Measurements from ENCODE around the gene DGLUCY. TPM values are rescaled to one million over a fixed set of nuclear protein-coding genes. Genes with fewer than 3 reads are reported as not detected.
"Not testable (repeated sequence)": the region's sequence is repeated elsewhere in the genome, so short reads cannot be mapped to it uniquely, and the experiment has no call there.

The DGLUCY gene
- total RNA-seq, 1 donor from 2014 or later, result 20.1 TPM

- DNase-seq, result no peak
Measured at GRCh38 chr14:91207008-91207407, 93.1 kb downstream of the DGLUCY start.

GRCh38 chr14:91211017-91211416 is 97.1 kb downstream of the DGLUCY start:
- no peak for DNase-seq

- no peak for DNase-seq
Measured at GRCh38 chr14:91214306-91214705, 100.4 kb downstream of the DGLUCY start.

DNA sequence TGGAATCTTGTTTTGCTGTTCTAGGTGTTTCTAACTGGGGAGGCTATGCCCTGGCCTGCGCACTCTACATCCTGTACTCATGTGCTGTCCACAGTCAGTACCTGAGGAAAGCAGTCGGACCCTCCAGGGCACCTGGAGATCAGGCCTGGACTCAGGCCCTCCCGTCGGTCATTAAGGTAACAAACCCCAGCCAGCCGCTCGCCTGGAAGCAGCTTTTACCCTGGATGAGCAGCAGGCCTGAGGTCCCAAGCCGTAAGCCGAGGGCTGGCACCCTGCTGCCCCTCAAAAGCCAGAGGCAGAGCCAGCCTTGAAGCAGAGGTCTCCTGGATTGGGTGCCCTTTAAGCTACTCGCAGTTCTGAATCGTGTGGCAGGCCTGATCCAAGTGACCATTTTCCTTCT is 101.5 kb downstream of the DGLUCY start:
- no peak for DNase-seq

DNA sequence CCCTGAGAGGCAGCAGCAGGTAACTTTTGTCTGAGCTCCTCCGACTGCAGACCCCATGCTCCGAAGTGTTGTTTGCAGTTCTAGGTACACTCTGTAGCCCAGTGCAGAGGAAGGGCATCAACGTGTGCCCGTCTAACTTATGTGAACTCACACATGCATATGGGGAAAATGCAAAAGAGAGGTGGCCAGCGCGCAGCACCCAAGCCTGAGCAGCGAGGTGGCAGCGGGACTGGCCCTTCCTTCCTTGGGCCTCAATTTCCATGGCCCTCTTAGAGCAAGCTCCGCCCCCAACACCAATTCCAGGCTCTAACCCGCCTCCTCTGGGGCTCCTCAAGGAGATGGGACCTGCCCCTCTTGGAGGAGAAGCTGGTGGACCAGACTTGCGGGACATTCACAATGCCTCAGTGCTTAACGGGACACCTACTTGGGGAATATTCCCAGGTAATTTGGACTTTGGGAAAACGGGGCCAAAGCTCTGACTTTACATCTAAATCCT is 102.9 kb downstream of the DGLUCY start:
- DNase-seq, result no peak

DNA sequence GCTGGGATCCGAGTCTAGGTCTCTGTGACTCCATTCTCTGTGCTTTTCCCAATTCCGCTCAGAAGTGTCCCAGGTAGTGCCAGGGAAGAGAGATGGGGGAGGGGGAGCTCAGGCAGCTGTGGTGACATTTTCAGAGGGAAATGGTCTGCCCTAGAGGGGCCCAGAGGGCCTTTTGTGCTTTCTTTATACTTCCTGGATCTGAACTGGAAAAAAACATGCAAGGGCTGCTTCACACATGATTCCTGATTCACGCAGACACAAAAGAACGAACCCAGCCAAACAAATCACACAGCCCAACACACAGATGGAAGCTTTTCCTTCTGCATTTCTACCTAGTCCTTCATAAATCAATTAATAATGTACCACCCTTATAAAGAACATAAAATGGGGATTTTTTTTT is 104.1 kb downstream of the DGLUCY start:
- DNase-seq, result no peak

GRCh38 chr14:91219517-91220389 is 105.9 kb downstream of the DGLUCY start:
- no peak for DNase-seq

GRCh38 chr14:91220581-91221000 is 106.7 kb downstream of the DGLUCY start:
- no peak for DNase-seq

DNA sequence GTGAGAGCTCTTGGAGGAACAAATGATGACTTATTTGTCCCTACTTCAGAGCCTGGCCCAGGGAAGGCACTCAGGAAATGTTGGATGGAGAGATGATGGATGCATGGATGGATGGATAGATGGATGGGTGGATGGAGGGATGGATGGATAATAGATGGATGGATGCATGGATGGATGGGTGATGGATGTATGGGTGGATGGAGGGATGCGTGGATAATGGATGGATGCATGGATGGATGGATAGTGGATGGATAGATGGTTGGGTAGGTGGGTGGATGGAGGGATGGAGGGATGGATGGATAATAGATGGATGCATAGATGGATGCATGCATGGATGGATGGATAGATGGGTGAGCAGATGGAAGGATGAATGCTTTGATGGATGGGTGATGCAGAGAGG is 107.4 kb downstream of the DGLUCY start:
- DNase-seq, result no peak

- no peak for DNase-seq
Measured at GRCh38 chr14:91223028-91223783, 109.3 kb downstream of the DGLUCY start.

- no peak for DNase-seq
Measured at GRCh38 chr14:91225025-91225424, 111.2 kb downstream of the DGLUCY start.

GRCh38 chr14:91226360-91226759 is 112.5 kb downstream of the DGLUCY start:
- not testable (repeated sequence) for DNase-seq

- DNase-seq, result no peak
Measured at GRCh38 chr14:91227183-91227628, 113.3 kb downstream of the DGLUCY start.

DNA sequence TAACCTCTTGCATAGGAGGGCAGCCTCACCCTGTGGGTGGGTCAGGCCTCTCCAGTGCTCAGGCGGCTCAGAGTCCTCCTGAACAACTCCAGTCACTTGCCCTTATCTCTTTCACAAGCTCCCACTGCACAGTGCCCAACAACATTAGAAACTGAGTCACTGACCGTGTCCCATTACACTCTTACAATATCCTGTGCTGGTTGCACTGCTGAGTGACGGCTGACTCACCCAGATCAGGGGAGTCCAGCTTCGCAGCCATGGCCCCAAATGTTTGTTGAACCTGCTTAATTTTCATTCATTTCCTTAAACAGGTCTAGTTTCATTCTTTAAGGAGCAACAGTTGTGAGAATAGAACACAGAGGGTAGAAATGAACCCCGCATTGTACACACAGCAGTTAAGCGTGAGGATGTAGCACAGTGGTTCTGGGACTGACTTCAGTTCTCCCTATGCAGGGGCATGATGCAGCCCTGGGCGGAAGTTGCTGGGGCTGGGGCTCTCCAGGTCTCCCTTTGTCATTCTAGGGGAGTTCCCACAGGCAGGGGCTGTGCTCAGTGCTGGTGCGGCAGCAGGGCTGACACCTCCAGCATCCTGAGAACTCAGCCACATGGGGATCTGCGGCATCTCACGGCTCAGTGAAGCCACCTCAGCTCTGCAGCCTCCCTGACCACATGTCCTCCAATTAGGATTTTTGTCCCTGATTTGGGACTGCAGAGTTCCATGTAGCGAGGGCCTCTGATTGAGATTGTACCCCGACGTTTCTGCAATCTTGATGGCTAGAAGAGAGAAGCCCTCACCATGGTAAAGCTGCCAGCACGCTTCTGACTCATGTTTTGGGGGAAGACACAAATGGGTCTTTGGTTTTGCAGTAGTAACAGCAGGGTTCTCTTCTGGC is 114.5 kb downstream of the DGLUCY start:
- no peak for DNase-seq

DNA sequence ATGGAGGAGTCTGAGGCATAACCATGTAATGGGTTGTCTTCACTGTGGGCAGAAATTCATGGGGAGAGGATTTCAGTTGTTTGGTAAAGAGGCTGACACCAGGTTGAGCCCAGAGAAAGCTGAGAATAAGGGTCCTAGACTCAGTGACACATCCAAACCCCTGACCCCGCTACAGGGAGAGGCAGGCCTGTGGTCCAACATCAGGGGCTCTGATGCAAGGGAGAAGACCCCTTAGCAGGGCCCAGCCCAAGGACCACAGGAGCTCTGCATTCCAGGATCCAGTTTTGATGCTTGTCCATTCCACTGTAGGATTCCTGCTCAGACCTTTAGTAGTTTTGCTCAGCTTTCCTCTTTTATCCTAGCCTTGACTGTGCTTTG is 115.1 kb downstream of the DGLUCY start:
- no peak for DNase-seq

GRCh38 chr14:91229743-91230200 is 115.9 kb downstream of the DGLUCY start:
- no peak for DNase-seq

DNA sequence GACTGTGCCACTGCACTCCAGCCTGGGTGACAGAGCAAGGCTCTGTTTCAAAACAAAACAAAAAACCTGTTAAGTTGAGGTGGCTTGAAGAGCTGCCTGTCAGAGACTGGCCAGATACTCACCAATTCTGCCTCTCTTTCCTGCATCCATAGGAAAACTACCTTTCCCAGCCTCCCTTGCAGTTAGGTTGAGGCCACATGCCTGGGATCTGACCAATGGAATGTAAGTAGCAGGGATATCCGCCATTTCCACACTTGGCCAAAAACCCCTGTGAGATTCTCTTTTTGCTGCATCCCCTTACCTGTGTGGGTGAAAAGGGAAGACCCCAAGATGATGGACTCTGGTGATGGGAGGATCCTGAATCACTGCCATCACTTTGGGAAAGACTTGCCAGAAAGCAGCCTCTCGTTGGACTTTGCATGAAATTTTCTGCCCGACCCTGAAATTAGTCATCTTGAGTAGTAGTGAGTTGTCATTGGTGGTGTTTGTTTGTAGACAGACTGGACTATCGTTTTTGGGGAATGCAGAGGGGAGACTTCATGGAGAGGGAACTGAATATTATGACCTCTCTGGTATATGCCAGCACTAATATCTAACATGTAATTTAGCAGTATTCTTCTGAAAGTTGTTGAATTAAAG is 116.6 kb downstream of the DGLUCY start:
- no peak for DNase-seq

GRCh38 chr14:91231446-91231845 is 117.6 kb downstream of the DGLUCY start:
- no peak for DNase-seq

- no peak for DNase-seq
Measured at GRCh38 chr14:91232052-91232451, 118.2 kb downstream of the DGLUCY start.

DNA sequence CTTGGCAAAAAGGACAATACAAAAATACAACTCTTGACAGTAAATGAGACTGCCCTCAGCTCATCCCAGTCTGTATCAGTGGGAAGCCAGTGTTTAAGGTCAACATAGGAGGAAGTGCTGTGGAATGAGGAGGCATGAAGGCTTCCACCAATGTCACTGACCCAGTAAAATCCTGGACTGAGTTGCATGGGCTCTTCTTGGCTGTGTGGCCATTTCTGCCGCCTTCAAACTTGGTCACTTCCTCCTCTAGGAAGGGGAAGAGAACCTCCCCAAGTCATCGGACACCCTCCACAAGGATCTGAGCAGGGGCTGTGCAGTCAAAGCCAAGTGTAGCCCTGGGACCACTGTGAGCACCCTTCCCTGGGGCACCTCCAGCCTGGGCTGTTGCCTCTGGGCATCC is 118.7 kb downstream of the DGLUCY start:
- no peak for DNase-seq

DNA sequence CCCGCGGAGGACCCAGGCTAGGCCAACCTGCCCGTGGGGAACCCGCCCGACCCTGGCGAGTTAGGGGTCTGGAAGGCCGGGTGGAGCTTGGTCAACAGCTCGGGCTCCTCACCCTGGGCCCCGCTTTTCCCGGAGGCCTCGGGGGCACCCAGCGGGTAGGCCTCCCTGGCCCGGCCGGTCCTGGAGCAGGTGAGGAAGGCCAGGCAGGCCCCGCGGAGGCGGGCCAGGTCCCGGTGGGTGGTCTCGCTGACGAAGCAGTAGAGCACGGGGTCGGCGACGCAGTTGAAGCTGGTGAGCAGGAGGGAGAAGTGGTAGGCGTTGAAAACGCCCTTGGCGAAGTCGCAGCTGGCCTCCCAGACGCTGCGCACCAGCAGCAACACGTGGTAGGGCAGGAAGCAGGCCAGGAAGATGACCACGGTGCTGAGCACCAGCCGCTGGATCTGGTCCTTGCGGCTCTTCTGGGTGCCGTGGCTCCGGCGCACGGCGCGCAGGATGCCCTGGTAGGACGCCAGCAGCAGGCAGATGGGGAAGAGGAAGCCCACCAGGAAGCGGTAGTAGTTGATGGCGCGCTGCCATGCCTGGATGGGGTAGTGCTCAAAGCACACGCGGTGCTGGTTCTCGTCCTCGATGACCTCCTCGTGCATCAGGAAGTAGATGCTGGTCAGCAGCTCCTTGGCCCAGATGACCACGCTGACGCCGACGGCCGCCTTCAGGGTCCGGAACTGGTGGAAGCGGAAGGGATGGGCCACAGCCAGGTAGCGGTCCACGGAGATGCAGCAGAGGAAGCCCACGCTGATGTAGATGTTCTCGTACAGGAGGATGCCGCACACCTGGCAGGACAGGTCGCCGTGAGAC is 120.3 kb downstream of the DGLUCY start:
- no peak for DNase-seq

Measured in occipital lobe (tissue), 2 donors.